ENCODE data around the gene VAPA. TPM values are rescaled to one million over a fixed set of nuclear protein-coding genes. Genes with fewer than 3 reads are reported as not detected.

Gene VAPA
- total and polyA plus RNA-seq, 9 of the 15 experiments (the other 6 are each of a cell fraction or from before 2014, with no cell fraction given) = 219 to 902 (median 526) TPM

GRCh38 chr18:9924371-9924943 lies 10.6 kb downstream of the VAPA start (continued):
- 0 out of 2 replicates have a peak, but pooled peaks have one; percentile 10 for TF ChIP-seq ZNF512 (tag; IDR thresholded peaks at IDR 0.05)
- no peak for TF ChIP-seq CREM (IDR thresholded peaks at IDR 0.05; ENCODE audit: low read depth)
- TF ChIP-seq ILK (tag; IDR thresholded peaks at IDR 0.05; ENCODE audit: borderline replicate concordance, low read depth) = no peak
- TF ChIP-seq TFE3 (CRISPR knock-in tag; IDR thresholded peaks at IDR 0.05) = peak; percentile 90
- 0 out of 2 replicates have a peak, but pooled peaks have one; percentile 18 for TF ChIP-seq POLR2AphosphoS5 (IDR thresholded peaks at IDR 0.05; ENCODE audit: control insufficient read depth, insufficient read depth, low read depth, low read length)
- TF ChIP-seq RAD51 (IDR thresholded peaks at IDR 0.05; ENCODE audit: borderline replicate concordance, low read depth) = peak; percentile 55; the same call in 1 of the 2 replicates
- TF ChIP-seq ZNF354B (CRISPR knock-in tag; IDR thresholded peaks at IDR 0.05) = no peak
- no peak for TF ChIP-seq ETS1 (conservative IDR thresholded peaks at IDR 0.05; ENCODE audit: control insufficient read depth, low read depth, low read length)
- TF ChIP-seq ZNF384 (IDR thresholded peaks at IDR 0.05; ENCODE audit: low read depth, low read length) = peak; percentile 38; the same call in 1 of the 2 replicates
- 0 out of 2 replicates have a peak, but pooled peaks have one; percentile 5 for TF ChIP-seq TEAD4 (IDR thresholded peaks at IDR 0.05; ENCODE audit: low read length)
- no peak for TF ChIP-seq TEAD4 (CRISPR knock-in tag; IDR thresholded peaks at IDR 0.05; ENCODE audit: borderline replicate concordance)
- no peak for TF ChIP-seq MLX (CRISPR knock-in tag; conservative IDR thresholded peaks at IDR 0.05)
- no peak for TF ChIP-seq SMARCC2 (IDR thresholded peaks at IDR 0.05; ENCODE audit: low read depth)
- TF ChIP-seq CTBP1 (IDR thresholded peaks at IDR 0.05; ENCODE audit: borderline replicate concordance) = peak; percentile 14; the same call in 1 of the 2 replicates
- TF ChIP-seq SMARCA4 (IDR thresholded peaks at IDR 0.05) = no peak
- TF ChIP-seq RNF2 (IDR thresholded peaks at IDR 0.05) = no peak
- TF ChIP-seq KDM1A (IDR thresholded peaks at IDR 0.05) = peak in 1 of 2 experiments; percentile 53; a peak in 2 of 4 replicates
- no peak for TF ChIP-seq GATAD2B (IDR thresholded peaks at IDR 0.05; ENCODE audit: borderline replicate concordance)
